Neural crest cell (in vitro differentiated cells): ENCODE data around the gene ASB2. TPM values are rescaled to one million over a fixed set of nuclear protein-coding genes. Genes with fewer than 3 reads are reported as not detected.

Source experiments
- DNase-seq: peaks from one replicate; pipeline ENCODE4 v3.0.0; 2021; ENCODE audit warnings: low read depth, mixed read lengths, low spot score
- H3K27ac Mint-ChIP-seq: one replicate; pipeline ENCODE4 v1.8.0; 2021; ENCODE audit warnings: mild to moderate bottlenecking, mixed read lengths; ENCODE audit not compliant: unreplicated experiment
- H3K27me3 Mint-ChIP-seq: 2 replicates; pipeline ENCODE4 v1.8.0; 2021; ENCODE audit warnings: low read depth, mild to moderate bottlenecking, mixed read lengths
- H3K36me3 Mint-ChIP-seq: 2 replicates; pipeline ENCODE4 v1.8.0; 2021; ENCODE audit warnings: low read depth, mild to moderate bottlenecking, mixed read lengths
- H3K4me1 Mint-ChIP-seq: 2 replicates; pipeline ENCODE4 v1.8.0; 2021; ENCODE audit warnings: mixed read lengths
- H3K4me3 Mint-ChIP-seq: one replicate; pipeline ENCODE4 v1.8.0; 2021; ENCODE audit warnings: mild to moderate bottlenecking, mixed read lengths
- H3K9me3 Mint-ChIP-seq: 2 replicates; pipeline ENCODE4 v1.8.0; 2021; ENCODE audit warnings: mixed read lengths
- CTCF ChIP-seq: fragments of 200-600 bp; sonication (generic); conservative IDR thresholded peaks from 2 replicates; pipeline ENCODE4 v1.5.0; 2021; ENCODE audit warnings: antibody characterized with exemption, mild to moderate bottlenecking
- total RNA-seq: library from RNA; stranded (reverse); gene quantifications from 2 replicates; pipeline ENCODE4 v1.2.1, GENCODE V29; 2021

ASB2 gene
- total RNA-seq, 1 donor from 2014 or later = 3.5 TPM

GRCh38 chr14:93984987-93985410, 8.6 kb upstream of the ASB2 start:
- H3K27ac Mint-ChIP-seq = no peak overlapping the region
- H3K27me3 Mint-ChIP-seq = no peaks in the 10 kb centered on the region
- H3K9me3 Mint-ChIP-seq = no peaks in the 10 kb centered on the region
- peaks cover 20% of the 10 kb centered on the region for H3K4me1 Mint-ChIP-seq
- peak; percentile 54 for TF ChIP-seq CTCF
- H3K4me3 Mint-ChIP-seq = no peak overlapping the region
- peak; percentile 49 for DNase-seq
- H3K36me3 Mint-ChIP-seq = no peaks in the 10 kb centered on the region

- H3K4me1 Mint-ChIP-seq = peaks cover 12% of the 10 kb centered on the region
These were observed 7.7 kb upstream of the ASB2 start for GRCh38 chr14:93984070-93984469.

GRCh38 chr14:93982230-93983007, 6.0 kb upstream of the ASB2 start:
- no peak overlapping the region for H3K4me3 Mint-ChIP-seq
- no peaks in the 10 kb centered on the region for H3K36me3 Mint-ChIP-seq
- peaks cover 12% of the 10 kb centered on the region for H3K4me1 Mint-ChIP-seq
- H3K27ac Mint-ChIP-seq = no peak overlapping the region
- H3K27me3 Mint-ChIP-seq = no peaks in the 10 kb centered on the region
- DNase-seq = no peak
- peaks cover 2% of the 10 kb centered on the region for H3K9me3 Mint-ChIP-seq
- TF ChIP-seq CTCF = no peak

More at GRCh38 chr14:93984070-93984469, 7.7 kb upstream of the ASB2 start:
- Mint-ChIP-seq H3K36me3 (no peaks in the 10 kb centered on the region), H3K27ac (no peak overlapping the region), H3K4me3 (no peak overlapping the region), H3K27me3 (no peaks in the 10 kb centered on the region), H3K9me3 (peaks cover 2% of the 10 kb centered on the region)
- no peak for TF ChIP-seq CTCF
- no peak for DNase-seq

- Mint-ChIP-seq H3K4me3 (no peak overlapping the region), H3K27me3 (no peaks in the 10 kb centered on the region), H3K9me3 (peaks cover 2% of the 10 kb centered on the region), H3K4me1 (peaks cover 15% of the 10 kb centered on the region), H3K27ac (peak overlapping the region; percentile 47), H3K36me3 (no peaks in the 10 kb centered on the region)
- TF ChIP-seq CTCF = no peak
- no peak for DNase-seq
These were observed 5.2 kb upstream of the ASB2 start for GRCh38 chr14:93981316-93982229.

- Mint-ChIP-seq H3K4me3 (no peak overlapping the region), H3K27ac (no peak overlapping the region)
These were observed 4.3 kb upstream of the ASB2 start for GRCh38 chr14:93980456-93981201.

More at GRCh38 chr14:93980456-93981201, 4.3 kb upstream of the ASB2 start:
- peaks cover 2% of the 10 kb centered on the region for H3K9me3 Mint-ChIP-seq
- TF ChIP-seq CTCF = no peak
- peaks cover 21% of the 10 kb centered on the region for H3K4me1 Mint-ChIP-seq
- H3K36me3 Mint-ChIP-seq = no peaks in the 10 kb centered on the region
- no peaks in the 10 kb centered on the region for H3K27me3 Mint-ChIP-seq
- DNase-seq = no peak
